ENCODE measurements around the gene ATP2B2.

The ATP2B2 gene

DNA sequence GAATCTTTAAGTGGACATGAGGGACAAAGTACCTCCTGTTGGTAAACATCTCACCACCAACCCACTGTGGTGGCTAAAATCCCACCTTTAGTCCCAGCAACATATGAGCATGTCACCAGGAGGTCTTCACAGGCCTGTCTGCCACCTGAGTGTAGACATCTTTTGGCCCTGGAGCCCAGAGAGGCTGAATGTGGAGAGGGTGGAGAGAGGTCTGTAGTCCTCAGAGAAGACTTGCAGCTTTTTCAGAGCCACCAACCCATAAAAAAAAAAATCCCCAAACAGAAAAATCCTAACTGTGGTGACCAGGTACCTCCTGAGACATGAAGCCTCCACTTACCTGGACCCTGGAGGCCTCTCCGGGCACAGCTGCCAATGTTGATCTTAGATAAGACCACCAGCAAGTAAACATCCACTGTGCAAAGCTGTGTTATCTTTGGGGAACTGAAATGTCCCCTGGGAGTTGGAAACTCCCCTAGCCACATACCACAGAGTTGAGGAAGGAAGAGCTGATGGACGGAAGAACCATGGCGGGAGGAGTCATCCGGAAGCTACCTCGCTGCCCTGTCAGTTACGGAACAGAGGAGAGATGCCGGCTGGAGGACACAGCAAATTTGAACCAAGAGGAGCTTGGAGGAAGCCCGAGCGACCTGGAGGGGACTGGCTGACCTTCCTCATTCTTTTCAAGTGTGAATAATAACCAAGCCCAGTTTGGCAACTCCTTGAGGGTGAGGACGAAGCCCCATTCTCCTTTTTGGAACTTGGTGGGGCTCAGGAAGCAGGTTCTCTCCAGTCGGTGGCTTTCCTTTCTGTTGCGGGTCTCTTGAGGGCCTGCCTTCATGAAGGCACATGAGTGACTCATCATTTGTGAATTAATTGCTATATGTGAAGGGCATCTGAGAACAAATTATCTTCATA is 212.6 kb downstream of the ATP2B2 start, which contains the start of gene GHRL:
Gene GHRL (minus strand): TSS at position 443 of the 915 bp plus-strand sequence. CDS start 2,767 bp downstream, outside the sequence.
- Histone ChIP-seq H3K4ac (ENCODE audit: low read length) (no peak within 1 kb of the TSS), H2AFZ (ENCODE audit: low read length) (no peak within 1 kb of the TSS), H3K27ac (replicated peaks; ENCODE audit: low read length) (no peak within 1 kb of the TSS), H2BK12ac (ENCODE audit: low read length) (no peak within 1 kb of the TSS), H3K9ac (ENCODE audit: low read depth, low read length, poor library complexity) (no peak within 1 kb of the TSS), H2AK5ac (ENCODE audit: low read depth, low read length) (no peak within 1 kb of the TSS), H3K4me3 (ENCODE audit: low read length in 2 of 2) (no peak within 1 kb of the TSS), H3K14ac (ENCODE audit: low read length) (no peak within 1 kb of the TSS), H3K23ac (ENCODE audit: low read depth, low read length, poor library complexity) (no peak within 1 kb of the TSS), H3K27me3 (ENCODE audit: control insufficient read depth in 3 of 3, insufficient read depth in 3 of 3, low read depth in 1 of 3, low read length in 3 of 3) (no peaks in the 10 kb centered on the region), H3K36me3 (replicated peaks in 1 of 2; ENCODE audit: control insufficient read depth in 2 of 2, insufficient read depth in 2 of 2, low read length in 2 of 2) (peaks cover 2 to 48% of the 10 kb centered on the region in 2 donors), H4K8ac (ENCODE audit: low read depth, low read length) (peak within 1 kb of the TSS; percentile 55), H2BK5ac (ENCODE audit: low read length) (no peak within 1 kb of the TSS), H2BK120ac (ENCODE audit: low read depth, low read length) (no peak within 1 kb of the TSS), H2BK15ac (ENCODE audit: low read length) (no peak within 1 kb of the TSS), H3K18ac (ENCODE audit: low read length) (no peak within 1 kb of the TSS), H4K91ac (ENCODE audit: low read depth, low read length, poor library complexity) (no peak within 1 kb of the TSS), H3K9me3 (replicated peaks in 1 of 2; ENCODE audit: control insufficient read depth in 2 of 2, insufficient read depth in 1 of 2, low read depth in 1 of 2, low read length in 2 of 2) (no peaks in the 10 kb centered on the region), H3K4me1 (ENCODE audit: control insufficient read depth in 2 of 2, insufficient read depth in 1 of 2, low read depth in 1 of 2, low read length in 2 of 2) (peaks cover 0 to 4% of the 10 kb centered on the region in 2 donors), H3K79me1 (ENCODE audit: low read depth, low read length) (no peaks in the 10 kb centered on the region), H3K4me2 (ENCODE audit: insufficient read depth, low read length, poor library complexity, severe bottlenecking) (no peak within 1 kb of the TSS)
- DNase-seq (ENCODE audit: low spot score): no peak
- no CpG with 5 or more reads among the region's 12 CpGs for WGBS, 2 donors (ENCODE audit: extremely low coverage in 2 of 2, insufficient read length in 2 of 2, insufficient replicate concordance in 1 of 2)

DNA sequence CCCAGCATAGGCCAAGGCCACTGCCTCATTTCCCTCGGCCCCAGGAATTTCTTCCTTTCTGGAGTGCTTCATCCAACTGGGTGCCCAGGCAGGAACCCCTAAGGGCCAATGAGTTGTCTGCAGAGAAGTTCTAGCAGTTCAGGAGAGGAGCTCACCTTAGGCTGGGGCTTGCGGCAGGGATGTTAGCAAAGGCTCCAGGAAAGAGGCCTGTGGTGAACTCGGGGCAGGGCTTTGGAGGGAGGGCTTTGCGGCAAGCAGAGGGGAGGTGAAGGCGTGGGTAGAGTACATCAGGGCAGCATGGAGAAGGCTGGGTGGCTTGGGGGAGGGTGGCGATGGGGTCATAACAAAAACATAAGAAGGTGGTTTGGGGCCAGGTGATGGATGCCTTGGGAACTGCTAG is 213.7 kb downstream of the ATP2B2 start:
- H2AFZ ChIP-seq (ENCODE audit: low read length): no peak overlapping the region
- H3K4me2 ChIP-seq (ENCODE audit: insufficient read depth, low read length, poor library complexity, severe bottlenecking): no peak overlapping the region
- no peak overlapping the region for H3K9ac ChIP-seq (ENCODE audit: low read depth, low read length, poor library complexity)
- no peak overlapping the region for H4K91ac ChIP-seq (ENCODE audit: low read depth, low read length, poor library complexity)
- no peak overlapping the region for H2BK12ac ChIP-seq (ENCODE audit: low read length)
- no peak for DNase-seq (ENCODE audit: low spot score)
- H3K9me3 ChIP-seq (replicated peaks in 1 of 2; ENCODE audit: control insufficient read depth in 2 of 2, insufficient read depth in 1 of 2, low read depth in 1 of 2, low read length in 2 of 2): no peaks in the 10 kb centered on the region
- no peaks in the 10 kb centered on the region for H3K79me1 ChIP-seq (ENCODE audit: low read depth, low read length)
- H2BK120ac ChIP-seq (ENCODE audit: low read depth, low read length): no peak overlapping the region
- peaks cover 2 to 51% of the 10 kb centered on the region in 2 donors for H3K36me3 ChIP-seq (replicated peaks in 1 of 2; ENCODE audit: control insufficient read depth in 2 of 2, insufficient read depth in 2 of 2, low read length in 2 of 2)
- peaks cover 6% of the 10 kb centered on the region in 2 donors for H3K4me1 ChIP-seq (ENCODE audit: control insufficient read depth in 2 of 2, insufficient read depth in 1 of 2, low read depth in 1 of 2, low read length in 2 of 2)
- no peaks in the 10 kb centered on the region for H3K27me3 ChIP-seq (ENCODE audit: control insufficient read depth in 3 of 3, insufficient read depth in 3 of 3, low read depth in 1 of 3, low read length in 3 of 3)
- no peak overlapping the region for H2AK5ac ChIP-seq (ENCODE audit: low read depth, low read length)
- H3K14ac ChIP-seq (ENCODE audit: low read length): no peak overlapping the region
- H3K27ac ChIP-seq (replicated peaks; ENCODE audit: low read length): no peak overlapping the region
- no CpG with 5 or more reads among the region's 6 CpGs for WGBS, 2 donors (ENCODE audit: extremely low coverage in 2 of 2, insufficient read length in 2 of 2, insufficient replicate concordance in 1 of 2)
- H2BK15ac ChIP-seq (ENCODE audit: low read length): no peak overlapping the region
- H2BK5ac ChIP-seq (ENCODE audit: low read length): no peak overlapping the region
- no peak overlapping the region for H3K4ac ChIP-seq (ENCODE audit: low read length)
- H3K18ac ChIP-seq (ENCODE audit: low read length): no peak overlapping the region
- H3K23ac ChIP-seq (ENCODE audit: low read depth, low read length, poor library complexity): no peak overlapping the region
- no peak overlapping the region for H3K4me3 ChIP-seq (ENCODE audit: low read length in 2 of 2)
- no peak overlapping the region for H4K8ac ChIP-seq (ENCODE audit: low read depth, low read length)

DNA sequence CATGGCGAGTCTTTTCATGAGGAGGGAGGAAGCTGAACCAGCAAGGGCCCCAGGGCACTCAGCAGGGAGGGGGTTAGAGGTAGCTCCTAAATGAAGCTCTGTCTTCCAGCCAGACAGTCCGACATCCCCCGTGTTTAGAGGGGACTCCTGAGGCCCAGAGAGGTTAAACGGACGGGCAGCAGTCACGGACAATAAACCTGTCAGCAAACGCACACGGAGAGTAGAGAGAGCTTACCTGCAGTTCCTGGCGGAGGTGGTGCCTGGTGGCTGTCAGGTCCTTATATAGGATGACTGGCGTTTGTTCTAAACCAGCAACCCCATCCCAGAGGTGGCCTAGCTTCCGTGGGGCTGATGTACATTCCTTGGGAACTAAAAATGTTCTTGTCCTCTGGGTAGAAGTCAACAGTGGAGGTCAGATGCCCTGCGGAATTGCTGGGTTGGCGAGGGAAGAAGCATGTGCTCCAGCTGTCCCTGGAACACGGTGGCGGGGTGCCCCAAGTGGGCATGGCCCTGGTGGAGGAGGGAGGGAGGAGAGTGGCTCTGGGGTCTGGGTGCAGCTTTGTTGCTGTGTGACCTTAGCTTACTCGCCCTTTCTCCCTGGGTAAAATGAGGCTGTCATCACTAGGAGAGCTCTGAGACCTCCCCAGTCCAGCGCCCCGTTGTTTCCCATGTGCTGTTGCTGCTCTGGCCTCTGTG is 214.8 kb downstream of the ATP2B2 start:
- H3K27ac ChIP-seq (replicated peaks; ENCODE audit: low read length): no peak overlapping the region
- H4K8ac ChIP-seq (ENCODE audit: low read depth, low read length): no peak overlapping the region
- no peak overlapping the region for H2BK15ac ChIP-seq (ENCODE audit: low read length)
- no peak overlapping the region for H2BK5ac ChIP-seq (ENCODE audit: low read length)
- no peak overlapping the region for H4K91ac ChIP-seq (ENCODE audit: low read depth, low read length, poor library complexity)
- H3K4me1 ChIP-seq (ENCODE audit: control insufficient read depth in 2 of 2, insufficient read depth in 1 of 2, low read depth in 1 of 2, low read length in 2 of 2): peaks cover 6 to 12% of the 10 kb centered on the region in 2 donors
- H3K79me1 ChIP-seq (ENCODE audit: low read depth, low read length): no peaks in the 10 kb centered on the region
- H3K4me2 ChIP-seq (ENCODE audit: insufficient read depth, low read length, poor library complexity, severe bottlenecking): no peak overlapping the region
- H3K36me3 ChIP-seq (replicated peaks in 1 of 2; ENCODE audit: control insufficient read depth in 2 of 2, insufficient read depth in 2 of 2, low read length in 2 of 2): peaks cover 2 to 57% of the 10 kb centered on the region in 2 donors
- H3K14ac ChIP-seq (ENCODE audit: low read length): no peak overlapping the region
- WGBS, 2 donors (ENCODE audit: extremely low coverage in 2 of 2, insufficient read length in 2 of 2, insufficient replicate concordance in 1 of 2): no CpG with 5 or more reads among the region's 18 CpGs
- no peak overlapping the region for H3K23ac ChIP-seq (ENCODE audit: low read depth, low read length, poor library complexity)
- no peaks in the 10 kb centered on the region for H3K9me3 ChIP-seq (replicated peaks in 1 of 2; ENCODE audit: control insufficient read depth in 2 of 2, insufficient read depth in 1 of 2, low read depth in 1 of 2, low read length in 2 of 2)
- DNase-seq (ENCODE audit: low spot score): no peak
- no peak overlapping the region for H2BK12ac ChIP-seq (ENCODE audit: low read length)
- no peak overlapping the region for H3K9ac ChIP-seq (ENCODE audit: low read depth, low read length, poor library complexity)
- no peak overlapping the region for H3K4ac ChIP-seq (ENCODE audit: low read length)
- H3K27me3 ChIP-seq (ENCODE audit: control insufficient read depth in 3 of 3, insufficient read depth in 3 of 3, low read depth in 1 of 3, low read length in 3 of 3): no peaks in the 10 kb centered on the region
- no peak overlapping the region for H3K18ac ChIP-seq (ENCODE audit: low read length)
- no peak overlapping the region for H2BK120ac ChIP-seq (ENCODE audit: low read depth, low read length)
- H3K4me3 ChIP-seq (ENCODE audit: low read length in 2 of 2): peak overlapping the region in 1 of 2 donors; percentile 50
- H2AFZ ChIP-seq (ENCODE audit: low read length): no peak overlapping the region
- H2AK5ac ChIP-seq (ENCODE audit: low read depth, low read length): no peak overlapping the region
